ENCODE measurements around the gene MICALL1.
"Not testable (repeated sequence)": the region's sequence is repeated elsewhere in the genome, so short reads cannot be mapped to it uniquely, and the experiment has no call there.

MICALL1 gene

GRCh38 chr22:37953437-37954179 lies 47.5 kb downstream of the MICALL1 start, which contains the start of the genes C22orf23 and POLR2F:
C22orf23 (minus strand) TSS chr22:37953601; CDS start chr22:37953149, 452 bp downstream.
POLR2F (plus strand) TSS chr22:37953699; CDS start chr22:37953788, 89 bp downstream.
- peak; percentile 85 to 93 for DNase-seq (ENCODE audit: extremely low read depth in 1 of 2, low read depth in 1 of 2)

GRCh38 chr22:37954686-37955085 lies 48.6 kb downstream of the MICALL1 start:
- DNase-seq (ENCODE audit: extremely low read depth in 1 of 2, low read depth in 1 of 2): no peak

DNA sequence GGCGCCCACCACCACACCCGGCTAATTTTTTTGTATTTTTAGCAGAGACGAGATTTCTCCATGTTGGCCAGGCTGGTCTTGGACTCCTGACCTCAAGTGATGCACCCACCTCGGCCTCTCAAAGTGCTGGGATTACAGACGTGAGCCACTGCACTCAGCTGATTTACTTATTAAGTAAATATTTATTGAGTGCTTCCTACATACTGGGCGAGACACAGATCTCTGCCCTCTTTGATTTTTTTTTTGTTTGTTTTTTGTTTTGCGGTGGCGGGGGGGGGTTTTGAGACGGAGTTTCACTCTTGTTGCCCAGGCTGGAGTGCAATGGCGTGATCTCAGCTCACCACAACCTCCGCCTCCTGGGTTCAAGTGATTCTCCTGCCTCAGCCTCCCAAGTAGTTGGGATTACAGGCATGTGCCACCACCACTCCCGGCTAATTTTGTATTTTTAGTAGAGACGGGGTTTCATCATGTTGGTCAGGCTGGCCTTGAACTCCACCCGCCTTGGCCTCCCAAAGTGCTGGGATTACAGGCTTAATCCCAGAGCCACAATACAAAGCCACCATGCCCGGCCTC lies 49.8 kb downstream of the MICALL1 start:
- DNase-seq (ENCODE audit: extremely low read depth in 1 of 2, low read depth in 1 of 2): not testable (repeated sequence)

DNA sequence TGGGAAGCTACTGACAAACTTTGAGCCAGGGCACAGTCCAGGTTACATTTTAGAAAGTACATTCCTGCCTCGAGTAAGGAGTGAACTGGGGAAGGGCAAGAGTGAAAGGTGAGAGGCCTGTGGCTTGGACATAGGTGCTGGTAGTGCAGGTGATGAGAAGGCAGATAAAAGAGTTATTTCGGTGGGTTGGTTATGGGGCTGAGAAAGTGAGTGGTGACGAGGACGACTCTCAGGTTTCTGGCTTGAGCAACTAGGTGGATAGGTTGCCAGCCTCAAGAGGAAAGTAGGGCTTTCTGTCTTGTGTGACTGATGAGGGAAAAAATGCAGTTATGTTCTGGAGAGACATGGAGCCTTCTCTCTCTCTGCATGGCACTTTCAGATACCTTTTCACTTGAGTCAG lies 51.1 kb downstream of the MICALL1 start:
- DNase-seq (ENCODE audit: extremely low read depth in 1 of 2, low read depth in 1 of 2): no peak

DNA sequence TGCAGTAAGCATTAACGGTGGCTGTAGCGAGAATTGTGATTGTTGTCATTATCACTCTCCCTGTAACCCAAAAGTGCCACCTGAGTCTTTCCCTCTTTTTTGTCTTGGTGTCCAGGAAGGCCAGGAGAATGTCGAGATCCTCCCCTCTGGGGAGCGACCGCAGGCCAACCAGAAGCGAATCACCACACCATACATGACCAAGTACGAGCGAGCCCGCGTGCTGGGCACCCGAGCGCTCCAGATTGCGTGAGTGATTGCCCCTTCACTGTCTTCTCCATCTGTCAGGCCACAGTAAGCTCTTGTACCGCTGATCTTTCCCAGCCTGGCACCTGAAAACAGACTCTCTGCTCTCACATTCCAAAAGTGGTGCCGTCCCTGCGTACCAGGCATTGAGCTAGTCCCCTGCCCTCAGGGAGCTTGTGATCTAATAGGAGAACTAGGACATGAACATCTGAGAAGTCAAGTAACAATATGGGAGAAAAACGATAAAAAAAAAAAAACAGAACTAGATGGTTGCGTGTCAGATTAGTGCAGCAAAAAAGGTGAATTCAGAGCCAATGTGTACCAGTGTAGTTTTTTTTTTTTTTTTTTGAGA lies 53.2 kb downstream of the MICALL1 start:
- DNase-seq (ENCODE audit: extremely low read depth in 1 of 2, low read depth in 1 of 2): no peak

DNA sequence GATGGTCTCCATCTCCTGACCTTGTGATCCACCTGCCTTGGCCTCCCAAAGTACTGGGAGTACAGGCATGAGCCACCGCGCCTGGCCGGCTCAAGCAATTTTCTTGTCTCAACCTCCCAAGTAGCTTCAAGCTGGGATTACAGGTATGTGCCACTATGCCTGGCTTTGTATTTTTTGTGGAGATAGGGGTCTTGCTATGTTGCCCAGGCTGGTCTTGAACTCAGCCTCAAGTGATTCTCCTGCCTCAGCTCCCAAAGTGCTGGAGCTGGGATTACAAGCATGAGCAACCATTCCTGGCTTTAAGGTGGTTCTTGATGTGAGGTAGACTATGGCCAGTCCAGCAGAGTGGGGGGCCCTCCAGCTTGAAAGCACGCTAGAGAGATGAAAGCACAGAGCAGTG lies 55.0 kb downstream of the MICALL1 start:
- no peak for DNase-seq (ENCODE audit: extremely low read depth in 1 of 2, low read depth in 1 of 2)

GRCh38 chr22:37965940-37966664 lies 60.0 kb downstream of the MICALL1 start:
- DNase-seq (ENCODE audit: extremely low read depth in 1 of 2, low read depth in 1 of 2): no peak

DNA sequence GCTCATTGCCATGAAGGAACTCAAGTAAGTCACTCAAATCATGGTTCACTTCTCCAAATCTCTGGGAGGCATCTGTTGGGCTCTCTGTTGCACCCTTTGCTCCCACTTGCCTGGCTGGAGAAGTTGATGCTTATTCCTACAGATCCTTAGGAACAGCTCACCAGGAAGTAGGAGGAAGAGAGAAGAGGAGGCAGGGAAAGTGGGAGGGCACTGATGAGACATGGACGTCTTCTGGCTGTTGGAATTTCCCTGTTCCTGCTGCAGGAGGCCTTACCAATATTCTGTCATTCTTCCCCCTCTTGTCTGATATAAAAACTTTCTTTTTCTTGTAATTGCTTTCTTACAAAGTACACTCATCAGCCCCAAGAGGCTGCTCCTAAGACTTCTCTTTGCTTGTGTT lies 61.0 kb downstream of the MICALL1 start:
- no peak for DNase-seq (ENCODE audit: extremely low read depth in 1 of 2, low read depth in 1 of 2)

DNA sequence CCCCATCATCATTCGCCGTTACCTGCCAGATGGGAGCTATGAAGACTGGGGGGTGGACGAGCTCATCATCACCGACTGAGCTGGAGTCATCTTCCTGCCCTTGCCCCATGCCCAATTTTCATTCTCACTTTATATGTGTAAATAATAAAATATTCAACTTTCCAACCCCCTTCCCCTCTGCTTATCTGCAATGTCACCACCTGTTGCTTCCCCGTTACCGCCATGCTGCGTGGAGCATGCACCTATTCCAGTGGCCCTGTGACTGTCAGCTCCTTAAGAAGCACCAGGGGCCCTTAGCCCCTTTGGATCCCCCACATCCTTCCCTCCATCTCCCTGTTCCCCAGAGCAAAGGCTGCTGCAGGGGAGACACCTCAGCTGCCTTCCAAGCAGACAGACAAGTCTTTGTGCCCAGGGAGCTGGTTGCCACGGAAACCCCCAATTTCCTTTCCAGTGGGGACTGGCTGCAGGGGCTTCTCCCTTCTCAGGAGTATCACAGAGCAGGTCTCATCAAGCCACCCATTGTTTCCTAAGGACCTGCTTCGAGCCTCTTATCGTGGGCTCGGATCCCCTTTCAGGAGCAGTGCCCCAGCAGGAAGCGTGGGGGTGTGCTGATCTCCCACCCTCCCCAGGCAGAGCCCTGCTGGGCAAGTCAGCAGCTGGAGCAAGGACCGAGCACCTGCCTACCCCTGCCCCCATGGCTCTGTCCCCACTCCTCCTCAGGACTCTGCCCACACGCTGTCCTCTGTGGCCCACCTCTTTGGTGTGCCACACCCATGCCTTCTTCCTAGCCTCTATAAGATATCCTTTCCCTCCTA lies 61.7 kb downstream of the MICALL1 start:
- no peak for DNase-seq (ENCODE audit: extremely low read depth in 1 of 2, low read depth in 1 of 2)

- DNase-seq (ENCODE audit: extremely low read depth in 1 of 2, low read depth in 1 of 2): no peak
Measured at GRCh38 chr22:37968452-37969251, 62.6 kb downstream of the MICALL1 start.

DNA sequence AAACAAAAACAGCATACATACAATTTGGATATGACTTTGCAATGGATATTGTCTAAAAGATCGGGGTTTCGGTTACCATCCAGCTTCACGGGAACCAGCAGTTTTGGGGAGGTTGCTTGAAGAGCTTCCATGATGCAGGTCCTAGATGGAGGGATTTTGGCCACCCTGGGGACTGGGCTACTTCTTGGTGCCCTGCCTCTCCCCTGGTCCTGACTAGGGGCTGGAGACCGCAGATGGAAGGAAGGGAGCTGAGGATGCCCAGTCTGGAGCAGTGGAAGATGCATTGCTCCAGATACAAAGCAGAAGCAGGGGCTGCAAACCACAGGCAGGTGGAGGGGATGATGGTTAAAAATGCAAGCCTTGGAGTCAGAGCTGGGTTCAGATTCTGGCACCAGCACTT lies 64.8 kb downstream of the MICALL1 start:
- no peak for DNase-seq (ENCODE audit: extremely low read depth in 1 of 2, low read depth in 1 of 2)

GRCh38 chr22:37971475-37972434 lies 65.7 kb downstream of the MICALL1 start:
- DNase-seq (ENCODE audit: extremely low read depth in 1 of 2, low read depth in 1 of 2): no peak

DNA sequence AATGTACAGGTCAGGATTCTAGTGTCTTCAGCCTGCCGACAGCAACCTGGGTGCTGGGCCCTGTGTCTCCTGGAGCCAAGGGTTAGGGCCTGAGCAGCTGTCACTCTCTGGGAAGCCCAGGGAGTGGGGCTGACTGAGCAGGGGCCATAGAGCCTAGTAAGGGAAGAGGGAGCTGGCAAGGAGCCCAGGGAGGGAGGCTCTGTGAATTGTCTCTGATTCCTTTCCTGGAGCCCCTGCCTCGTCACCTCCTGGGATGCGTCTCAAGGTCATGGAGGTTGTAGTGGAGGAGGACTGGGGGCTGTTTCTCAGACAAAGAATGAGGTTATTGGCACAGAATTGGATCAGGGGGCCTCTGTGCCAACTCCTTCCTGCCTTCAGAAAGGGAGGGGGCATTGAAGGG lies 66.4 kb downstream of the MICALL1 start:
- DNase-seq (ENCODE audit: extremely low read depth in 1 of 2, low read depth in 1 of 2): no peak

DNA sequence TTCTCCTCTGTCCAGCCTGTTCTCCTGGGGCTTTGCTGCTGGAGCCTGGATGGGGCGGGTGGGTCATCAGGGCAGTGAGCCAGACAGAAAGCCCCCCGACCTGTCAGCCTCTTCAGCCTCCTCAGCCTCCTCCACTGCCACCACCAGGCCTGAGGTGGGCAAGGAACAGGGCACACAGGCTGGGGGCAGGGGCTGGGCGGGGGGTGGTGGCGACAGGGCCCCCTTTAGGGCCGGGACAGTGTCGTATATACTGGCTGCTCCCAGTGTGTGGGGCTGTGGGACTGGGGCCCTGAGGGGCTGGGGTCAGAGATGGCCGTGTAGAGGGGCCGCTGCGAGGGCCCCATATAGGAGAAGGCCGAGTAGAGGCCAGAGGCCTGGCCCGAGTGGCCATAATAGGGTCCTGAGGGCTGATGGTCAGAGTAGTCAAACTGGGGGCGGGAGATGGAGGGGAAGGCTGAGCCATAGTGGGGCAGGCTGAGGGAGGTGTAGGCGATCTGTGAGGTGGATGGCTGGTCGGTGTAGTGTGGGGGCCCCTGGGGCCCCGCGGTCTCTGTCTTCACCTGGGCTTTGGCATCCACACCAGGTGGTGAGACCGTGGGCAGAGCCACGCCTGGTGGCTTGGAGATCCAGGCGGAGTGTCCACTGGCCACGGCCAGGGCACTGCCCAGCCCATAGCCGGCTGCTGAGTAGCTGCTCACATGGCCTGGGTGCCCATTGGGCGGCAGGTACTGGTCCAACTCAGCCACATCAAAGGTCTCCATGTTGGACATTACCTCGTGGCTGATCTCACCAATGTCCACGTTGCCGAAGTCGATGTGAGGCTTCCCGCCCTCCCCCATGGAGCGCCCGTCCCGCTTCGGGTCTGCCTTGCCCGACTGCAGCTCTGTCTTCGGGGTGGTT lies 67.4 kb downstream of the MICALL1 start:
- no peak for DNase-seq (ENCODE audit: extremely low read depth in 1 of 2, low read depth in 1 of 2)

DNA sequence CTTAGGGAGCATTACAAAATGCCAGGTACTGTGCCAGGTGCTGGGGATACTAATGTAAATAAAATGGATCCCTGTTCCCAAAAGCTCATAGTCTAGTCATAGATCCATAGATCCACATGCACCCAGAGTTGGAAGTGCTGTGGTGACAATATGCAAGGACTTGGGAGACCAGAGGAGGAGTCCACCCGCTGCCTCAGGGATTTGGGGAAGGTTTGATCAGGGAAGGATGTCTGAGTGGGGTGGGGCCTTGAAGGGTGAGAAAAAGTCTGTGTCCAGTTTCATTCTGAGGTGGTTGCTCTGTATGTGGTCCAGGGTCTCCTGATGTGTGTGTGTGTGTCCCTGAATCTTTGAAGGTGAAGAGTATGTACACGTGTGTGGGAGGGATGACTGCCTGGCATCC lies 69.1 kb downstream of the MICALL1 start:
- DNase-seq (ENCODE audit: extremely low read depth in 1 of 2, low read depth in 1 of 2): no peak

- DNase-seq (ENCODE audit: extremely low read depth in 1 of 2, low read depth in 1 of 2): not testable (repeated sequence)
Measured at GRCh38 chr22:37976022-37976421, 69.9 kb downstream of the MICALL1 start.

- no peak for DNase-seq (ENCODE audit: extremely low read depth in 1 of 2, low read depth in 1 of 2)
Measured at GRCh38 chr22:37976547-37976946, 70.5 kb downstream of the MICALL1 start.

GRCh38 chr22:37979782-37980181 lies 73.7 kb downstream of the MICALL1 start:
- DNase-seq (ENCODE audit: extremely low read depth in 1 of 2, low read depth in 1 of 2): no peak

All from stimulated activated CD8-positive, alpha-beta memory T cell treated with anti-CD3 and anti-CD28 coated beads, Interleukin-7, amount 100 ng/mL, for 48 hours (primary cell).